Gastrocnemius medialis (tissue), 4 donors: ENCODE results near the gene SUCLG1.

Experiments
- CTCF ChIP-seq, 5 experiments: fragments of 450-650 bp in 3 of 5; fragments of 200-600 bp in 2 of 5; sonication (generic) in 2 of 5; IDR thresholded peaks in 4 of 5; conservative IDR thresholded peaks in 1 of 5; 1 replicate in 4 of 5; 2 replicates in 1 of 5; pipeline ENCODE4 v1.5.1; 2016 to 2019; ENCODE audit warnings: antibody characterized with exemption in 5 of 5, mild to moderate bottlenecking in 3 of 5, moderate library complexity in 3 of 5
- POLR2A ChIP-seq, 2 donors: fragments of 450-650 bp; IDR thresholded peaks; one replicate each; pipeline ENCODE4 v1.6.1; 2017; ENCODE audit warnings: antibody characterized with exemption in 2 of 2, mild to moderate bottlenecking in 2 of 2, moderate library complexity in 2 of 2

GRCh38 chr2:84459018-84459943 lies at the start of gene SUCLG1:
- TF ChIP-seq CTCF (IDR thresholded peaks at IDR 0.05 in 4 of 5, conservative IDR thresholded peaks at IDR 0.05 in 1 of 5) (no peak), POLR2A (IDR thresholded peaks at IDR 0.05) (peak; percentile 71 to 73)
